HT1080 (cell line): Measurements from ENCODE around the gene RXFP3. TPM values are rescaled to one million over a fixed set of nuclear protein-coding genes. Genes with fewer than 3 reads are reported as not detected.
"Not testable (repeated sequence)": the region's sequence is repeated elsewhere in the genome, so short reads cannot be mapped to it uniquely, and the experiment has no call there.

Experiments
- DNase-seq: peaks from one replicate; pipeline ENCODE4 v3.0.0-alpha.2; 2015; ENCODE audit warnings: low read depth
- total RNA-seq: library from RNA; depleted of rRNA; stranded (reverse); fragments of >200 nt; shearing (Covaris generic); gene quantifications from 2 replicates; pipeline ENCODE4 v1.2.3, GENCODE V29; 2014

Gene RXFP3
- total RNA-seq, 1 experiment from 2014 or later: 0.13 TPM

GRCh38 chr5:33934176-33934575 lies 2.0 kb upstream of the RXFP3 start:
- peak; percentile 68 for DNase-seq

DNA sequence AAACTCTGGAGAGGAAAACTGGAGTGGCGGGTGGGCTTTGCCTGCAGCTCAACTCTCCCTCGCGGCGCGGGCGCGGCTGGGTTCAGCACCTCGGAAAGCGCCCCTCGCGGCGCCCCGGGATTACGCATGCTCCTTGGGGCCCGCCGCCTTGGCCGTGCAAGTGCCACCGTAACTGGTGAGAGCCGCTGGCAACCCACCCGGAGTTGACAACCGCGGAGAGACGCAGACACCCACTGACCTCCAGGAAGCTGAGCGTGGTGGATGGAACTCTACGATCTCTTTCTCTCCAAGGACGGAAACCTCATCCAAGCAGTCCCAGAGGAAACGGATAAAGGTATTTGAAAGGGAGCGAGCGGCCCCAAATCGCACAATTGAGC lies 194 bp upstream of the RXFP3 start:
- peak; percentile 33 for DNase-seq

DNA sequence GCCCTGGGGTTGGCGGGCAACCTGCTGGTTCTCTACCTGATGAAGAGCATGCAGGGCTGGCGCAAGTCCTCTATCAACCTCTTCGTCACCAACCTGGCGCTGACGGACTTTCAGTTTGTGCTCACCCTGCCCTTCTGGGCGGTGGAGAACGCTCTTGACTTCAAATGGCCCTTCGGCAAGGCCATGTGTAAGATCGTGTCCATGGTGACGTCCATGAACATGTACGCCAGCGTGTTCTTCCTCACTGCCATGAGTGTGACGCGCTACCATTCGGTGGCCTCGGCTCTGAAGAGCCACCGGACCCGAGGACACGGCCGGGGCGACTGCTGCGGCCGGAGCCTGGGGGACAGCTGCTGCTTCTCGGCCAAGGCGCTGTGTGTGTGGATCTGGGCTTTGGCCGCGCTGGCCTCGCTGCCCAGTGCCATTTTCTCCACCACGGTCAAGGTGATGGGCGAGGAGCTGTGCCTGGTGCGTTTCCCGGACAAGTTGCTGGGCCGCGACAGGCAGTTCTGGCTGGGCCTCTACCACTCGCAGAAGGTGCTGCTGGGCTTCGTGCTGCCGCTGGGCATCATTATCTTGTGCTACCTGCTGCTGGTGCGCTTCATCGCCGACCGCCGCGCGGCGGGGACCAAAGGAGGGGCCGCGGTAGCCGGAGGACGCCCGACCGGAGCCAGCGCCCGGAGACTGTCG lies 976 bp downstream of the RXFP3 start:
- DNase-seq: no peak

DNA sequence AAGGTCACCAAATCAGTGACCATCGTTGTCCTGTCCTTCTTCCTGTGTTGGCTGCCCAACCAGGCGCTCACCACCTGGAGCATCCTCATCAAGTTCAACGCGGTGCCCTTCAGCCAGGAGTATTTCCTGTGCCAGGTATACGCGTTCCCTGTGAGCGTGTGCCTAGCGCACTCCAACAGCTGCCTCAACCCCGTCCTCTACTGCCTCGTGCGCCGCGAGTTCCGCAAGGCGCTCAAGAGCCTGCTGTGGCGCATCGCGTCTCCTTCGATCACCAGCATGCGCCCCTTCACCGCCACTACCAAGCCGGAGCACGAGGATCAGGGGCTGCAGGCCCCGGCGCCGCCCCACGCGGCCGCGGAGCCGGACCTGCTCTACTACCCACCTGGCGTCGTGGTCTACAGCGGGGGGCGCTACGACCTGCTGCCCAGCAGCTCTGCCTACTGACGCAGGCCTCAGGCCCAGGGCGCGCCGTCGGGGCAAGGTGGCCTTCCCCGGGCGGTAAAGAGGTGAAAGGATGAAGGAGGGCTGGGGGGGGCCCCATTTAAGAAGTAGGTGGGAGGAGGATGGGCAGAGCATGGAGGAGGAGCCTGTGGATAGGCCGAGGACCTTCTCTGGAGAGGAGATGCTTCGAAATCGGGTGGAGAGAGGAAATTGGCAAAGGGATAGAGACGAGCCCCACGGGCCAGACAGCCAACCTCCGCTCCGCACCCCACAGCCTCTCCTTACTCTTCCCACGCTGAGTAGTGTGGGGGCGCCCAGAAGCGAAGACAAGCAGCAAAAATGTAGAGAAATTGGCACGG lies 1.7 kb downstream of the RXFP3 start:
- no peak for DNase-seq

GRCh38 chr5:33938507-33938796 lies 2.3 kb downstream of the RXFP3 start:
- DNase-seq: no peak

DNA sequence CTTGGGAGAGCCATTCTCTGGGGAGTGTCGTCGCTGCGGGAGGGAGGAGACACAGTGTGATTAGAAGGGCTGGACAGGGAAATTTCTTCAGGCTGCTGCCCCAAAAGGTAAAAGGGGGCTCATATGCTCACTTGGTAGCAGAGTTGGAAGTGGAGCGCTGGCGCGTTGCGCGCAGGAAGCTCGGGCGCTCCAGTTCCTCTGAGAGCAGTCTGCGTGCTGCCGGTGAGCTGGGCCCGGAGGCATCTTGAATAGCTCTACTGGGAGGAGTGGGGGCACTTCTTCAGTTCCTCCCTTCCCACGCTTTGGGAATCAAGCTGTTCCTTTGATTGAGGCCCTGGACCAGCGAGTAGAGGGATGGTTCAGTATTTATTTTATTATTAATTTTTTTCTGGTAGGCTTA lies 2.7 kb downstream of the RXFP3 start:
- DNase-seq: no peak

GRCh38 chr5:33939556-33940262 lies 3.5 kb downstream of the RXFP3 start:
- peak; percentile 42 for DNase-seq

DNA sequence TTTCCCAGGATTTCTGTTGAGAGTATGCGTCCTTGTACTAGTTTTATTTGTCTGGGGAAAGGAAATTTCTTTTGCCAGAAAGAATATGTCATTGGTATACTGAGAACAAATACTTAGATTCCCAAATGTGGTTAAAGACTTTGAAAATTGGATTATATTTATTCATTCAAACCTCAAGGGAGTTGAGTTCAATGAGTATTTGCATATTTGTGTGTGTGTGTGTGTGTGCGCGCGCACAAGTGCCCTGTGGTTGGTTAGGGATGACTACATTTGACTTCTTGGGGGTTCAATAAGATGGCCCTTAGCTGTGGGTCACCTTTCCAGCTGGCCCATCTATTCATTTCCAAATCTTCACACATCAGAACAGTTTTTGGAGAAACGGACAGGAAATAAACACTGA lies 4.9 kb downstream of the RXFP3 start:
- DNase-seq: no peak

DNA sequence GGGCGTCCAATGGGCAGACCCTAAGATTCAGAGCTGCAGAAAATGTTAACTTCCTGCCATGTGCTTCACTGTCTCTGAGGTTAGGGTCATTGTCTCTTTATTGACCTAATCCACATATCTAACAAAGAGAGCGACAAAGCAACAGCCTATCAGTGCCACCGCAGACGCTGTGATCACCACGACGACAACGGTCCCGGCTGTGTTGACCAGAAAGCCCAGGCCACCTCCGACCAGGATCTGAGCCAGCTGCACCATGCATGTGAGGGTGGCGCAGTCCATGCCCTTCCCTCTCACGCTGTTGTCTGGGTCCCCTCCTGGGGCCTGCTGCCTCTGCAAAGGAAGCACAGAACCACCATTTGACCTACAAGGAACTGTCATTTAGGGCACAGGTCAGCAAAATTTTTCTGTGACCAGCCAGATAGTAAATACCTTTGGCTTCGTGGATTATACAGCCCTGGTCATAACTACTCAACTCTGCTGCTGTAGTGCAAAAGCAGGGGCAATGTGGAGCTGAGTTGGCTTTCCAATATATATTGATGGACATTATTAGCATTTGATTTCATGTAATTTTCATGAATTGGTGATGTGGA lies 8.5 kb downstream of the RXFP3 start:
- DNase-seq: no peak

DNA sequence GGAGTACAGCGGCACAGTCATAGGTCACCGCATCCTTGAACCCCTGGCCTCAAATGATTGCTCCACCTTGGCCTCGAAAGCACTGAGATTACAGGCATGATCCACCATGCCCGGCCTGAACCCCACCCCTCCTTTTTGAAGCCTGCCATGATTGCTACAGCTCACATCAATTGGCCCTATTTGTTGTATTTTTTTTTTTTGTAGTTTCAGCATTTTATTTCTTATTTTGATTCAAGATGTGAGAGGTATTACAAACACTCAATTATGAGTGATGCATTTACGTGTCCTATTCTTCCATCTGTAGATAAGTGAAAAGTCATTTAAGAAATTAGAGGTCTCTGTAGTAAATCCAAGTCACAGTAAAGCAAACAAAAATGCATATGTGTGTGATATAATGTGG lies 16.0 kb downstream of the RXFP3 start:
- DNase-seq: not testable (repeated sequence)

DNA sequence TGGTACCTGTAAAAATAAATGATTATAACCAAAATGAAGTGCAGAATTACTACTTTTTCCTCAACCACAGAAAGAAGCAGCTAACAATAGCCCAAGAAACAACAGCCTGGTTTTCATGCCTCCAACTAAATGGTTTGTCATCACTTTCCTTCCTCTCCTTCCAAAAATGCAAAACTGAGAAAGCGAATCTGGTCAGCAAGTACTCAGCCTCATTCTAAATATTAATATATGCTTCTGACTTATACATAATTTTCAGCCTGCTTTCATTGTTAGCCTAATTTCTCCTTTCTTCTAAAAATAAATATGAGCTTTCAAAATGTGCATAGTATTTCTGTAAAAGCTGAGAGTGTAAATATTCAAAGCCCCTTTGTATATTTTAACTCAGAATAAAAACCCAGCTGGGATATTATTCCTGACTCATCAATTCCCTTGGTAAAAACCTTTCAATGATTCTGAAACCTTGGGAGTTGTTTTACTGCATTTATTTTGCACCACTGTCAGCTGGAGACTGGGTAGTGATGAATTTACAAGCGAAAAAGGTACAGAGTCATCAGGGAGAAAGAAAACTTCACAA lies 21.5 kb downstream of the RXFP3 start:
- DNase-seq: no peak

DNA sequence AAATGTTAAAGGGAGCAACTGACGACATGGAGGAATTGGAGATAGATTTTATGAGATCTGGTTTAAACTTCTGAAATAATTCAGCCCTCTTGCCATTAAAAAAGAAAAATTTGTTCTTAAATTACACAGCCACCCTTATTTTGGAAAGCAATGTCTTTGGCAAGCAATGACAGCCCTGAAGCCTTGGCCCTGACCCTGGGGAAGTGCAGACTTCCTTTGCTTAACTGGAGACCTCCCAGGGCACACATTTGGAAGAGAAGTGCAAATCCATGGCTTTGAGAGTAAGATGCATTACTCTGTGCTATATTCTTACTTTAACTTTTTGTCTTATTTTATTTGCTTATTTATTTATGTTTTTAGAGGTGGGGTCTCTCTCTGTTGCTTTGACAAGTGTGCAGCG lies 22.0 kb downstream of the RXFP3 start:
- DNase-seq: no peak

DNA sequence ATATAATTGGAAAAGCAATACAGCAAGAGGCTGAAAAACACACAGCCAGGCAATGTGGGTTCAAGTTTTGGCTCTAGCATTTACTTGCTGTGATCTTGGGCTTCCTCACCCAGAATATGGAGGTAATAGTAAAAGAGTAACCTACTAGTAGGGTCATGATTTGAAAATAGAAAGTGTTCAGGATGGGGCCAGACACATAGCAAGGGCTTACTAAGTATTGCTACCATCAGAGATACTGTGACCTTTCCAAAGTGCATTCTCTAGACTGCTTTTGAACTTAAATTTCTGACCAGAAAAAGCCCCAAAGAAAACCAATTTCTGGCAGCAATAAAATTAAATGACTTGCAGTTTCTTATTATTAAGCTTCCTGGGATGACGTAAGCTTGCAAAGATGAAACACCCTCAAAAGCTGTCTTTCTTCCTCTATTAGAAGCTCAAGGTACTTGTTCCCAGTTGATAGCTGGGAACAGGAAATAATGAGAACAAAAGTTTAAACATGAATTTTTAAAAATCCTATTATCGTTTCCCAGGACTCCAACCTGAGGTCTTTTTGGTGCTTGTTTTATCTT lies 28.0 kb downstream of the RXFP3 start:
- no peak for DNase-seq

GRCh38 chr5:33966805-33967204 lies 30.6 kb downstream of the RXFP3 start:
- DNase-seq: no peak

DNA sequence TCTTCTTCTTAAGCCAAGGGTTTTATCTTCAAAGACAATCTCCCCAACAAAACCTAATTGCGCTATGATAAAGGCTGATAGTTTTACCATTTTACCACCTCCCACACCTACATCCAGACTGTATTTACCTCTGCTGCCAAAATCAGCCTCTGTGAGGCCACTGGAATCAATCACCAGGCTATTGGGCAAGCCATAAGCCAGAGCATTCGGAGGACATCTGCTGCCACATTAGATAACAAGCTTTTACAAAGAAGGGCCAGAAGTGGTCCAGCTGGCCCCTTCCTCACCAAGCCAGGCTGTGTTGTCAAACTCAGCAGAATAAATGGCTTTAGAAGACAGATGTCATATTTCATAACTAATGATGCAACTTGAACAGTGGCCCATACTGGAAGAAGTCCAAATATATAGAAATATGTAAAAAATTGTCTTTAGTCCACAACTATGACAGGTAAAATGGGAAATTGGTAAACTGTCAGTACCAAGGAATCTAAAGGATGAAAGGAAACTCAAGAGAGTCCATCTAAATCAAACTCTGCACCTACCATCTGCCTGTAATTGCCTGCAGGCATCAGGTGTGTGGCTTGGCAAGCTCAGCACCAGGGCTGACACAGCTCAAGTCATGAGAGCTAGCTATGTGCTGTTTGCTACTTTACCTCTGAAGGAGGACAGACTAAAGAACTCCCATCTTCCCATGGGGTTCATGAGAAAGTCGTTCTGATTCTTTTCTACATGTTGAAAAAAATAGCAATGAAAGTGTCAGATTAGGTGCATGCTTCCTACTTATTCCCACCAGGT lies 32.2 kb downstream of the RXFP3 start:
- DNase-seq: no peak

GRCh38 chr5:33969572-33970452 lies 33.6 kb downstream of the RXFP3 start:
- DNase-seq: peak; percentile 48

GRCh38 chr5:33973271-33973670 lies 37.1 kb downstream of the RXFP3 start:
- DNase-seq: no peak

GRCh38 chr5:33975852-33976251 lies 39.7 kb downstream of the RXFP3 start:
- no peak for DNase-seq

GRCh38 chr5:33976307-33976706 lies 40.1 kb downstream of the RXFP3 start:
- no peak for DNase-seq

GRCh38 chr5:33978306-33978705 lies 42.1 kb downstream of the RXFP3 start:
- DNase-seq: no peak
